GM18507 (cell line): Measurements from ENCODE around the gene ATAD3C.
"Not testable (repeated sequence)": the region's sequence is repeated elsewhere in the genome, so short reads cannot be mapped to it uniquely, and the experiment has no call there.

Source experiments
- DNase-seq: peaks from one replicate; pipeline ENCODE4 v3.0.0; 2011; ENCODE audit warnings: low read depth; ENCODE audit not compliant: insufficient read length; ENCODE audit errors: extremely low spot score
- FAIRE-seq: peaks from 2 replicates; lab custom pipeline; 2011; peaks lifted over from hg19 to GRCh38; lab: Jason Lieb, UNC

Gene ATAD3C

GRCh38 chr1:1449099-1449739 lies at the start of gene ATAD3C:
TSS of gene ATAD3C (plus strand) at chr1:1449689. CDS start at chr1:1450684, 995 bp downstream.
- DNase-seq (no peak), FAIRE-seq (no peak)

- DNase-seq (no peak), FAIRE-seq (no peak)
These were observed 49.5 kb upstream of the ATAD3C start for GRCh38 chr1:1399872-1400575.

DNA sequence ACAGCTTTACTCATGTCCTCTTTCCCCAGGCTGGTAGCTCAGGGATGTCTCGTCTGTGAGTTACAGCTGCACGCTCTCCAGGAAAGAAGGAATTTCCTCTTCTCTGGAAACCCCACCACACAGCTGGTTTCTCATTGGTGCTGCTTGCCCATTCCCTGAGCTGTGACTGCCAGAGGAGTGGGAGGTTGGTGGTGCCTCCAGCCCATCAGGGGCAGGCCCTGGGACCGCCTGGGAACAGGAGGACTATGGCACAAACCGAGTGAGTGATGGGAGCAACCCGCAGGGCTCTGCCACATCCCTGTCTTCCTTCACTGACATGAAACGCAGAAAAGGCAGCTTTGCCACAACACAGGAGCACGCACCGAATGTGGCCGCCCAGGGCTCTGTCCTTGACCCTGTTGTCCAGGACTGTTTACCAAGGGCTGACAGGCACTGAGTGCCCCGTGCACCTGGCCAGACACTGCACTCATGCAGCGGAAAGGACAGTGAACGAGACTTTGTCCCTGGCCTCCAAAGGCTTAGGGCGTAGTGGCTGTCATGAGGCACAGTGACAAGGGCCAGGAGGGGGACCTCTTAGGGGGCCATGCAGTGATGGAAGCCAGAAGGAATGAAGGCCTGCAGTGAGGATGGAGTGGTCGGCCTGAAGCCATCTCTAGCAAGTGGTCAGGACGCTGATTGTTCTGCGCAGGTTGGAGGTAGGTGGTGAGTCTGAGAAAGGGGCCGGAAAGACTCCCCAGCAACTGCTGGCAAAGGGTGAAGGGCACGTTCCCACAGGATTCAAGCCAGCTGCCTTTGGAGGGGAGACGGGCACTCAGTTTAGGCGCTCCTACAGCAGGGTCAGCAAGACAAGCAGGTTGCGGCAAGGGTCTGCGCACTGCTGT lies 48.7 kb upstream of the ATAD3C start:
- FAIRE-seq (no peak), DNase-seq (no peak)

DNA sequence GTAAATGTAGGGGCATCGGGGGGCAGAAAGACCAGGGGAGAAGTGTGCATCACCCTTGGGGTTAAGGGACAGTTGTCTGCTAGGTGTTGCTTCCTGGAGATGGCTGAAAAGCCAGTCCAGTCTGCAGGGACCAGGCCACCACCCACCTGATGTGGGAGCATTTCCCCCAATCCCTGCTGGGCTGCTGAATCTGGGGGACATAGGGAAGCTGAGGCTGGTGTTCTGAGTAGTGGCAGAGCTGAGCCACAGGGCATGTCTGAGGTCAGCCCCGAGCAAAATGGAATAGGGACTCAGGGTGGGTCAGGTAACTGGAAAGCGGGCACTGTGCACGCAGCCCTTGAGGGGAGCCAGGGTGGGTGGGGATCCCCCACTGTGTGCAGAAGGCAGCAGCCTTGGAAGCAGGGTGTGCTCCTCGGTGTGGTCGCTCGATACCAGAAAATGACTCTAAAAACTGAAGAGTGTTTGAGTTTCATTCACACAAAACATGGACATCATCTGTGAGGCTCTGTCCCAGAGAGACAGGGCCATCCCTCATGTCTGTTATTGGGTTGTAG lies 48.0 kb upstream of the ATAD3C start:
- DNase-seq (no peak), FAIRE-seq (no peak)

DNA sequence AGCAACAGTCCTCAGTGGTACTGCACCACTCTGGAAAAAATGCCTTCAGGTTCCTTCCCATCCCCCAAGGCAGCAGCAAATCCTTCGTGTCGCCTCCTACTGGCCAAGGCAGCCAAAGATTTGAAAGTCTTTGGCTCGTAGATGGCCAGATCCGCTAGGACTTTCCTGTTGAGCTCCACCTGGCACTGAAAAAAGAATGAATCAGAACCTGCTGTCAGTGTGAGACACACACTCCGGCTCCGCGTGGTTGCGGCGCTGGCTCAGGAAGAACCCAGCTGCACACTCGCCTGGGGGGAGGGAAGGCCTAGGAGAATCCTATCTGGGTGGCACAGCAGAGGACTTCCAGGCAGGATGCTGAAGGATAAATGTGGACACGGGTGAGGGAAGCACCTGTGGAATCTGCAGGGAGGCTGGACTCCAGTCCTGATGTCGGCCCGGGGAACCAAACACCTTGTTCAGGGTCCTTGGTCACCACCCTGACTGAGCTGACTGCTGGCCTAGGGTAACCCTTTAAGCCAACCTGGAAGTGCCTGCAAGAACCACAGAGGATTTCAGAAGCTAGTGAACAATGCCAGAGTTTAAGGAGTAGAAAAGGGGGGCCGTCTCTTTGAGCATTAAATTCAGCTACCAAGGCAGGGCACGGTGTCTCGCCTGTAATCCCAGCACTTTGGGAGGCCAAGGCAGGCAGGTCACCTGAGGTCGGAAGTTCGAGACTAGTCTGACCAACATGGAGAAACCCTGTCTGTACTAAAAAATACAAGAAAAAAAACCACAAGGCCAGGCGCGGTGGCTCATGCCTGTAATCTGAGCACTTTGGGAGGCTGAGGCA lies 47.2 kb upstream of the ATAD3C start:
- no peak for FAIRE-seq
- no peak for DNase-seq

DNA sequence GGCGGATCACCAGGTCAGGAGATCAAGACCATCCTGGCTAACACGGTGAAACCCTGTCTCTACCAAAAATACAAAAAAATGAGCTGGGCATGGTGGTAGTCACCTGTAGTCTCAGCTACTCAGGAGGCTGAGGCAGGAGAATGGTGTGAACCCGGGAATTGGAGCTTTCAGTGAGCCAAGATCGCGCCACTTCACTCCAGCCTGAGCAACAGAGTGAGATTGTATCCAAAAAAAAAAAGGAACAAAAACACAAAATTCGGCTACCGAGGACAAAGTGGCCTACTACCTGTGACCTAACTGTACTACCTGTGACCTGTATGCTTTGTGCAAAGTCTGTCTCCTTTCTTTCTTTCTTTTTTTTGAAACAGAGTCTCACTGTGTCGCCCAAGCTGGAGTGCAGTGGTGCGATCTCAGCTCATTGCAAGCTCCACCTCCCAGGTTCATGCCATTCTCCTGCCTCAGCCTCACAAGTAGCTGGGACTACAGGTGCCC lies 46.5 kb upstream of the ATAD3C start:
- not testable (repeated sequence) for FAIRE-seq, DNase-seq

DNA sequence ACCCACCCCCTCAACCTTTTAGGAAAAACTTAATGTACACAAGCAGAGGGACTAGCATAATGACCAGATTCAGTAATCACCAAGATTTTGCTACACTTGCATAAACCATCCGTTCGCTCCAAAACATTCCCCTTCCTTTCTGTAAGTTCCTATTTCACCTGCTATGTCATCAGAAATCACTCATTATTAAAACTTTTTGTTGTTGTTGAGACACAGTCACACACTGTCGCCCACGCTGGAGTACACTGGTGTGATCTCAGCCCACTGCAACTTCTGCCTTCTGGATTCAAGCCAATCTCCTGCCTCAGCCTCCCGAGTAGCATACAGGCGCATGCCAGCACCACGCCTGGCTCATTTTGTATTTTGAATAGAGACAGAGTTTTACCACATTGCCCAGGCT lies 45.8 kb upstream of the ATAD3C start:
- DNase-seq (no peak), FAIRE-seq (no peak)

DNA sequence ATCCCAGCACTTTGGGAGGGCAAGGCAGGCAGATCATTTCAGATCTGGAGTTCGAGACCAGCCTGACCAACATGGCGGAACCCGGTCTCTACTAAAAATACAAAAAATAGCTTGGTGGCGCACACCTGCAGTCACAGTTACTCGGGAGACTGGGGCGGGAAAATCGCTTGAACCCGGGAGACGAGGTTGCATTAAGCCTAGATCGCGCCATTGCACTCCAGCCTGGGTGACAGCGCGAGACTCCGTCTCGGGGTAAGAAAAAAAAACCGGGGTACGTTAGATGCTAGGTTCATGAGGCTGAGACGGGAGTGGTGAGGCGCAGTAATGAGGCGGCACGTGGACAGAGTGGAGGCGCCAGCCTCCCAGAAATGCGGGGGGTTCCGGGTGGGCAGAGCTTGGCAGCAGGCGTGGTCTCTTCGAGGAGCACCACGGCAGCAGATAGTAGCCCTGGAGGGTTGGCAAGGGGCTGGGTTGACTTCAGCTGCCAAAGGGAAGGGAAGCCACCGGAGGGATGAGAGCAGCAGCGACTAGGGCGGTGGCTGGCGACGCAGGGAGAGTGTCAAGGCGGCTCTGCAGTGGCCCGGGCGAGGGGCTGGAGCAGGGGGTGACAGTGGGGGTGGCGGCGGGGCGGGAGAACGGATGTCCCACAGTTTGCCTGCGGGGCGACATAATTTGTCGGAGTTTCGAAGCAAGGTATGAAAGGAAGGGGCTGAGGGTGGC lies 43.2 kb upstream of the ATAD3C start:
- DNase-seq, result no peak
- no peak for FAIRE-seq

DNA sequence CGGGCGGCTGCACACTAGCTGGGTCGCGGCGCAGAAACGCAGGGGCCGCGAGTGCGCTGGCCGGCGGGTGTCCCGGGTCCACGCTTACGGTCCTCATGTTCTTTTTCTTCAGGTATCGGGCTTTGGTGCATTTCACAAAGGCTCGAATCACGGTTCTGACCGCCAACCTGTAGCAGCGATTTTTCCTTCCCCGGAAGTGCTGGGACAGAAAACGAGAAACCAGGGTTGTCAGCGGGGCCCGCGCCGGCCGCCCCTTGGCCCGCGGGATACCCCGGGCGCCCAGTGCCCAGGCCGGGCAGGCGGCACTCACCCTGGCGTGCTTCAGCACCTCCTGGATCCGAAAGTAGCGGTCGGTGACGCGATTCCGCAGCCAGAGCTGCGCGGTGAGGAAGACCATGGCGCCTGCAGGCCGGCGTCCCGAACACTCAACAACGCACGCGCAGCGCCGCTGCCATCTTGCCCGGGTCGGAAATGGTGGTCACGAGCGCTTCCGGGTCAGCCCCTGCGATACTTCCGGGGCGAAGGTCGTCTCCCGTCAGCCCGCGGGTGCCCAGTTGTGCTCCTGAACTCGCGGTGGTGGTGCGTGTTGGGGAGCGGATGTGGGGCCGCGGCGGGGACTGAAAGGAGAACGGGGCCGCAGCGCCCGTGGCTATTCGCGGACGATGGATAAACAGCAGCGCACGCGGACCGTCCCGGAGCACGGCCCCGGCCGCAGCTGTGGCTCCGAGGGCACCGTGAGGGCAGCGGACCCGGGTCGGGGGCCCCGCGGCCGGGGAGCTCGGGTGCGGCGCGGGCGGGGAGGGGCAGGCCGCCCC lies 42.5 kb upstream of the ATAD3C start, which contains the start of gene MRPL20:
TSS of gene MRPL20 (minus strand) at position 473 of the 815 bp plus-strand sequence. CDS start at position 397, 76 bp downstream.
- FAIRE-seq, result peak; percentile 94

GRCh38 chr1:1407636-1408318 lies 41.7 kb upstream of the ATAD3C start:
- FAIRE-seq (no peak), DNase-seq (no peak)

More for the DNA sequence above, 42.5 kb upstream of the ATAD3C start, which contains the start of gene MRPL20:
- peak; percentile 89 for DNase-seq

- FAIRE-seq, DNase-seq: not testable (repeated sequence)
These were observed 39.3 kb upstream of the ATAD3C start for GRCh38 chr1:1410238-1410637.

- DNase-seq, result no peak
These were observed 37.9 kb upstream of the ATAD3C start for GRCh38 chr1:1411626-1412025.

DNA sequence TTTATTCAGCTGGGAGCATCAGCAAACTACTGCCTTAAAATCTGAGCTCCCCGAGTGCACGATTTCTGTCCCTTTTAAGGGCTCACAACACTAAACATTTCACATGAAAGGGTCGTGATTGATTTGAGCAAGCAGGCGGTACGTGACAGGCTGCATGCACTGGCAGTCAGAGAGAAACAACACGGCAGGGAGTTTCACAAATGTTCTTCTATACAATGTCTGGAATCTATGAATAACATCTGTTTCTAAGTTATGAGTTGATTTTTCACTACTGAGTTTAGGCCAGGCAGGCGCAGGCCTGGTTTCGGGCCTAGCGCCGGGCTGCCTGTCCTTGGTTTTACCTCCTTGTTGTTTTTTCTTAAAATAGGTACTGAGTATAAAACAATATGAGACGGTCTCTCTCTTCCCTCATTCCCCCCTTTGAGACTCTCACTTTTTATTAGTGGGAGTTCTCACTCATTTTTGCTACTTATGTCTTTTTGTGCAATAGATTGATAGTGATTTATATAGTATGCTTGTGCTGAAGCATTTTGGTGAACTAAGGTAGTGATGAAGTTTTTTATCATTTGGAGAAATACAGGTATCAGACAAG lies 37.1 kb upstream of the ATAD3C start:
- DNase-seq, FAIRE-seq: not testable (repeated sequence)

More at GRCh38 chr1:1411626-1412025, 37.9 kb upstream of the ATAD3C start:
- FAIRE-seq, result no peak

DNA sequence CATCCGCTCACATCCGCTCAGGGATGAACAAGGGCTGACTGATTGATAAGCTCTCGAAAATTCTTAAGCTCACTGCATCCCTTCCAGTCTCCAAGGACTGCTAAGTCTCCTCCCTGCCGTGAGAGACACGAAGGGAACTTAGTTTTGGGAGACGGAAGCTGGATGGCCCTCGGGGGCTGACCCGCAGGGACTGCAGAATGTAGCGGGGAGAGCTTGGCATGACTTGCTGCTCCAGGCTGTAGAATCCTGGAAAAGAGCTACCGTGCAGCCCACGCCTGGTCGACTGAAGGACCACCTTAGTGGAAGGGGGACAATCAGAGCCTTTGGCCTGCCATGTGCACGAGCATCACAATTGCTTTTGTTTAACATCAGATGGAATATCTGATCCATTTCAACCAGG lies 33.7 kb upstream of the ATAD3C start:
- DNase-seq (no peak), FAIRE-seq (no peak)

DNA sequence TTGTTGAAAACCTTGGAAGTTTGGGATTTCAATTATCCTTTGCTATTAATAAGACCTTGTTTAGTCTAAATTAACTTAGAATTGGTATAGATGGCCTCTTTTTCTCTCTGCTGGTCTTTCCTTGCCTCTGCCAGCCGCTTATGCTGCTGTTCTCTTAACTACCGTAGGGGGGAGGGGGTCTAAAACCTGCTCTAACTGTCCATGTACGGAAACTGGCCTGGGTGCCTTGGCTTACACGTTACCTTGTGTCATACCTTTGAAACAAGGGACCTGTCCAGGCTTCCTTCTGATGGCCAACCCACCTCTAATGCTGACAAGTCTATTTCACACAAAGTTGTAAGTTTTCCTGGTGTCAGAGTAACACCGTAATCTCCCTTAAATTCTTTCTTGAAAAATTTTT lies 32.1 kb upstream of the ATAD3C start:
- FAIRE-seq, DNase-seq: not testable (repeated sequence)

- peak; percentile 59 for FAIRE-seq
These were observed 31.5 kb upstream of the ATAD3C start for GRCh38 chr1:1417825-1418463.

More at GRCh38 chr1:1417825-1418463, 31.5 kb upstream of the ATAD3C start:
- DNase-seq, result not testable (repeated sequence)
